Left ventricle myocardium inferior (tissue), 1 donor: ENCODE measurements around the gene ZNF691. TPM values are rescaled to one million over a fixed set of nuclear protein-coding genes. Genes with fewer than 3 reads are reported as not detected.

Experiments used
- DNase-seq: peaks from one replicate; pipeline ENCODE4 v3.0.0-alpha.2; 2020
- H3K27ac ChIP-seq: fragments of 200-600 bp; replicated peaks from 2 replicates; pipeline ENCODE4 v1.8.0; 2021
- H3K27me3 ChIP-seq: fragments of 200-600 bp; 2 replicates; pipeline ENCODE4 v1.8.0; 2021; ENCODE audit warnings: low read depth
- H3K36me3 ChIP-seq: fragments of 200-600 bp; 2 replicates; pipeline ENCODE4 v1.8.0; 2021
- H3K4me1 ChIP-seq: fragments of 200-600 bp; 2 replicates; pipeline ENCODE4 v1.8.0; 2021
- H3K4me3 ChIP-seq: fragments of 200-600 bp; 2 replicates; pipeline ENCODE4 v1.8.0; 2021; ENCODE audit warnings: mild to moderate bottlenecking, moderate library complexity
- H3K9me3 ChIP-seq: fragments of 200-600 bp; replicated peaks from 2 replicates; pipeline ENCODE4 v1.8.0; 2021
- intact Hi-C: fragments of 100-400 bp; cut with micrococcal nuclease; formaldehyde crosslinking; loops from one replicate; pipeline ENCODE4 v1.11.0; 2022
- total RNA-seq: library from RNA; stranded (reverse); fragmentation: NEBNext Ultra II Directional; extraction: Animal tissue kit (Norgen Biotek cat#: 25700); gene quantifications from one replicate; pipeline ENCODE4 v1.2.1, GENCODE V29; 2021
- TF ChIP-seq, protein P1 (sequence below): fragments of 200-600 bp; IDR thresholded peaks from 2 replicates; pipeline ENCODE4 v1.8.0; 2021; ENCODE audit warnings: antibody characterized with exemption, mild to moderate bottlenecking, borderline replicate concordance
- donor health status: DM: no; HTN: yes; CAD: no; lungs with severe emphysema.

The ZNF691 gene
- total RNA-seq, 1 donor from 2014 or later = 8.9 TPM

DNA sequence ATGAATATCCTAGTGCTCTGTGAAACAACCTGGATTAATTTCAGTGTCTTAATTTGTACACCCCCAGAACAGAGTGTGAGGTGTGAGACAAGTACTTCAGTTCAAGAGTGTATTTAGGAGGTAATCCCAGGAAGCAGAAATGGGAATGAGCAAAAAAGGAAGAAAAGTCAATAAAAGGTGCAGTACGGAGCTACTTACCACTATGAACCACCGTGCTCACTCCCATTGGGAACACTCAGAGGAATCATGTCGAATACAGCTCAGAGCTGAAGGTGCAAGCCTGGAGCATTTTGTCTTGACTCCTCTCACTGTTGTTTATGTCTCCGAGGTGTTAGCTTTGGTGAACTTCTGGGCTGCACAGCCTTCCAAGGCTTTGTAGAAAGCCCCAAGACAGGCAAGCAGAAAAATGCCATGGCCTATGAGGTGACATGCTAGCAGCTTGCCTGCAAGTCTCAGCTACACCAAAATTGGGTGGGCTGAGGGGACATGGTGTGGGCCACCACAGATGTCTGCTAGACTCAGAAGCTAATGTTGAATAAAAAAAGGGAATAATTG, 21.9 kb upstream of the ZNF691 start:
- H3K9me3 ChIP-seq = no peaks in the 10 kb centered on the region
- H3K27ac ChIP-seq = no peak overlapping the region
- TF ChIP-seq, protein P1, sequence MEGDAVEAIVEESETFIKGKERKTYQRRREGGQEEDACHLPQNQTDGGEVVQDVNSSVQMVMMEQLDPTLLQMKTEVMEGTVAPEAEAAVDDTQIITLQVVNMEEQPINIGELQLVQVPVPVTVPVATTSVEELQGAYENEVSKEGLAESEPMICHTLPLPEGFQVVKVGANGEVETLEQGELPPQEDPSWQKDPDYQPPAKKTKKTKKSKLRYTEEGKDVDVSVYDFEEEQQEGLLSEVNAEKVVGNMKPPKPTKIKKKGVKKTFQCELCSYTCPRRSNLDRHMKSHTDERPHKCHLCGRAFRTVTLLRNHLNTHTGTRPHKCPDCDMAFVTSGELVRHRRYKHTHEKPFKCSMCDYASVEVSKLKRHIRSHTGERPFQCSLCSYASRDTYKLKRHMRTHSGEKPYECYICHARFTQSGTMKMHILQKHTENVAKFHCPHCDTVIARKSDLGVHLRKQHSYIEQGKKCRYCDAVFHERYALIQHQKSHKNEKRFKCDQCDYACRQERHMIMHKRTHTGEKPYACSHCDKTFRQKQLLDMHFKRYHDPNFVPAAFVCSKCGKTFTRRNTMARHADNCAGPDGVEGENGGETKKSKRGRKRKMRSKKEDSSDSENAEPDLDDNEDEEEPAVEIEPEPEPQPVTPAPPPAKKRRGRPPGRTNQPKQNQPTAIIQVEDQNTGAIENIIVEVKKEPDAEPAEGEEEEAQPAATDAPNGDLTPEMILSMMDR = no peak
- H3K4me1 ChIP-seq = peaks cover 10% of the 10 kb centered on the region
- no peak overlapping the region for H3K4me3 ChIP-seq
- no peaks in the 10 kb centered on the region for H3K27me3 ChIP-seq
- DNase-seq = no peak
- peaks cover 4% of the 10 kb centered on the region for H3K36me3 ChIP-seq
- intact Hi-C loops = no loop called here

DNA sequence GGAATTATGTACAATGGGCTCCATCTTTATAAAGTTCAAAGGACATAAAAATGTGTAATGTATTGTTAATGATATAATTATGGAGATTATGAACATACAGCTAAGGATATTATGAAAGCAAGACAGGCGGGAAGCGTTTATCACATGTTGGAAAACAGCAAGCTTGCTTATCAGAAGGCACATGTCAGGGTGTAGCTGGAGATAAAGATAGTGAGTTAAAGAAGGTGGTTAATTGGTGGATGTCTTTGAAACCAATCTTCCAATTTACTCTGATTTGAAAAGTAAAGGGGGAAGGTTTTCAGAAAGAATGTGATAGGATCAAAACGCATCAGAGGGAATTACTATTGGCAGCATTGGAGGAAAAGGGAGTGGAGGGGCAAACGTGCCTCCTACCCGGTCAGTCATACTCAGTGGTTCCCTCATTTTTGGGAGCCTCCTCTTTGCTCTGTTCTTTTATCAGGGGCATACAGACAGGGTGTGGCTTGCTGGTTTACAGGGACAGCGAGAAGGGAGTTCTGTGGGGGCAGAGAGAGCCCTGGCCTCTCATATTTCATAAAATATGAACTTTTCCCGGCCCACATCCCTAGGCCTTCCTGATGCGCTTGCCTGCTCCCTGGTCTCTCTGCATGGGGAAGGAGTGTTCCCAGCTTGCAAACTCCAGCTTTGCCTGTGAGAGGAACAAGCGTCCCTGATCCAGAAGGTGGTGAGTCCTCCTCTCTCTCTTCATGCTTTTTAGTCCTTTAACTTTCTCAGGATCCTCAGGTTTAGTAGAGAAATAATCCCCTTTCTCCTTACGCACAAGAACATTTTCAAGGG, 21.2 kb upstream of the ZNF691 start:
- Histone ChIP-seq H3K4me1 (peaks cover 10% of the 10 kb centered on the region), H3K36me3 (peaks cover 8% of the 10 kb centered on the region), H3K27ac (no peak overlapping the region), H3K4me3 (no peak overlapping the region), H3K27me3 (no peaks in the 10 kb centered on the region), H3K9me3 (no peaks in the 10 kb centered on the region)
- DNase-seq = no peak
- TF ChIP-seq, protein P1 = no peak
- intact Hi-C loops = no loop called here

DNA sequence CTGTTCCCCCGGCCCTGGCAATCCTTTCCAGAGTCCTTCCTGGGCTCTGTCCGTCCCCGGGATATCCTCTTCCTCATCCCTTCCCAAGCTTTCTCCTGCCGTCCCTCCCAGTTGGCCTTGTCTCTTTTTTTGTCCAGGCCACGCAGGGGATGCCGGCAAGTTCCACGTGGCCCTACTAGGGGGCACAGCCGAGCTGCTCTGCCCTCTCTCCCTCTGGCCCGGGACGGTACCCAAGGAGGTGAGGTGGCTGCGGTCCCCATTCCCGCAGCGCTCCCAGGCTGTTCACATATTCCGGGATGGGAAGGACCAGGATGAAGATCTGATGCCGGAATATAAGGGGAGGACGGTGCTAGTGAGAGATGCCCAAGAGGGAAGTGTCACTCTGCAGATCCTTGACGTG, 15.8 kb upstream of the ZNF691 start:
- no peak for DNase-seq
- TF ChIP-seq, protein P1 = no peak
- no peaks in the 10 kb centered on the region for H3K9me3 ChIP-seq
- H3K27me3 ChIP-seq = no peaks in the 10 kb centered on the region
- H3K27ac ChIP-seq = no peak overlapping the region
- intact Hi-C loops = no loop called here
- H3K4me3 ChIP-seq = no peak overlapping the region
- H3K4me1 ChIP-seq = no peaks in the 10 kb centered on the region
- peaks cover 24% of the 10 kb centered on the region for H3K36me3 ChIP-seq

DNA sequence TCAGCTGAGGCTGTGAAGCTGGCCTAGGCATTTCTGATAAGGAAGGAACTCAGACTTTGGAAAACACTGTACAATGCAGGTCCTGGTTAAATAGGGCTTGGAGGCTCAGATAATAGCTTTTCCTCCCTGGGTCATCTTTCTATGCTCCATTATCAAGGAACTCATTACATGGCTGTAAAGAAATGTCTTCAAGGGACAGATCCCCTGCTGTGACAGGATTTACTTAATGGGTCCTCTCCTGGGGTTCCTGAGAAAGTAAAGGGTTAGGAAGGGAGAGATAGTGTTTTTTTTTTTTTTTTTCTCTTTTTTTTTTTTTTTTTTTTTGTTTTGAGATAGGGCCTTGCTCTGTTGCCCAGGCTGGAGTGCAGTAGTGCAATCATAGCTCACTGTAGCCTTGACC, 15.1 kb upstream of the ZNF691 start:
- Histone ChIP-seq H3K36me3 (peaks cover 24% of the 10 kb centered on the region), H3K27me3 (no peaks in the 10 kb centered on the region), H3K27ac (no peak overlapping the region), H3K4me1 (no peaks in the 10 kb centered on the region), H3K9me3 (no peaks in the 10 kb centered on the region), H3K4me3 (no peak overlapping the region)
- intact Hi-C loops = no loop called here
- TF ChIP-seq, protein P1 = no peak
- DNase-seq = no peak

DNA sequence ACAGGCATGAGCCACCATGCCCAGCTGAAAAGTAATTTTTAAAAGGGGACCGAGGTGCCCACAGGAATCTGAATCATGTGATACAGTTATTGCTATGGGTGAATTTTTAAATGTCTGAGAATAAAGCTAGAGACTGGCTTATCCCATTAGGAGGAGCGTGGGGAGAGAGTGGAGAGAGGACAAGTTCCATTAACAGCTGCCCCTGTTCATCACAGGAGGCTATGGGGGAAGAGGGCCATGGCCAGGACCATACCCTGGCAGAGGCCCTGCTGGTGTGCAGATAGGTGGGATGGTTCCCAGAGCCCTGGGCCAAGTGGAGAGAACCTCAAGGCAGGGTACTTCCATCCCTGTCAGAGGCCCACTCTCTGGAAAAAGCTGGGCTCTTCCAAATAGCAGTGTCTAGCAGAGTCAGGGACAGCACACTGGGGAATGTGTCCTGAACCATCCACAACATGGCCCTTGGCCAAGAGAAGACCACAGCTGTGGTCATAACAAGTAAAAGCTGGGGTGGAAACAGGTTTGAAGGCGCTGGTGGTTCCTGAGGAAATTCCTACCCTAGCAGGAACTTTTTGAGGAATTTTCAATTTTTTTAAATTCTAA, 13.7 kb upstream of the ZNF691 start:
- Histone ChIP-seq H3K9me3 (no peaks in the 10 kb centered on the region), H3K27me3 (no peaks in the 10 kb centered on the region), H3K36me3 (peaks cover 20% of the 10 kb centered on the region), H3K27ac (no peak overlapping the region), H3K4me1 (no peaks in the 10 kb centered on the region), H3K4me3 (no peak overlapping the region)
- no peak for DNase-seq
- intact Hi-C loops = no loop called here
- TF ChIP-seq, protein P1 = no peak
